Cardiac muscle cell (in vitro differentiated cells and primary cell): Measurements from ENCODE around the gene PCDH15. TPM values are rescaled to one million over a fixed set of nuclear protein-coding genes. Genes with fewer than 3 reads are reported as not detected.

Source experiments
- DNase-seq, 2 donors: peaks; one replicate each; pipeline versions ENCODE4 v3.0.0 to v3.0.0-alpha.2; 2010 to 2017; ENCODE audit warnings: low read depth in 1 of 2, low spot score in 1 of 2
- H3K27ac ChIP-seq: fragments of 200-600 bp; sonication (generic); 2 replicates; pipeline ENCODE4 v1.5.1; 2016
- H3K27me3 ChIP-seq: fragments of 200-600 bp; sonication (generic); 2 replicates; pipeline ENCODE4 v1.6.0; 2016; ENCODE audit warnings: control low read depth
- H3K36me3 ChIP-seq: fragments of 200-600 bp; sonication (generic); 2 replicates; pipeline ENCODE4 v1.5.1; 2016; ENCODE audit warnings: control low read depth
- H3K4me1 ChIP-seq: fragments of 200-600 bp; sonication (generic); 2 replicates; pipeline ENCODE4 v1.8.1; 2017; ENCODE audit warnings: low read depth, mild to moderate bottlenecking, mixed run types
- H3K4me3 ChIP-seq: fragments of 200-600 bp; sonication (generic); 2 replicates; pipeline ENCODE4 v1.5.1; 2016; ENCODE audit warnings: mild to moderate bottlenecking
- H3K9me3 ChIP-seq: fragments of 200-600 bp; sonication (generic); 2 replicates; pipeline ENCODE4 v1.5.1; 2017; ENCODE audit warnings: low read depth, mild to moderate bottlenecking, control low read depth
- CTCF ChIP-seq: IDR thresholded peaks from 2 replicates; pipeline ENCODE4 v1.5.1; 2012; ENCODE audit warnings: low read depth, mild to moderate bottlenecking, low read length
- polyA plus RNA-seq: library from polyadenylated mRNA; unstranded; fragments of >200 nt; fragmentation: Nextera tagmentation; extraction: Ambion mirVana; gene quantifications from 2 replicates; pipeline ENCODE4 v1.2.1, GENCODE V29; 2016
- total RNA-seq: library from RNA; depleted of rRNA; stranded (reverse); fragments of >200 nt; gene quantifications from 2 replicates; pipeline ENCODE4 v1.2.3, GENCODE V29; 2016

Gene PCDH15
- total and polyA plus RNA-seq, 2 experiments from 2014 or later = 0.30 TPM; not detected in 1

- Histone ChIP-seq H3K27me3 (no peaks in the 10 kb centered on the region), H3K4me3 (no peak overlapping the region), H3K27ac (no peak overlapping the region), H3K9me3 (peaks cover 4% of the 10 kb centered on the region), H3K36me3 (no peaks in the 10 kb centered on the region), H3K4me1 (no peaks in the 10 kb centered on the region)
- no peak for TF ChIP-seq CTCF
- no peak for DNase-seq
Observed at GRCh38 chr10:54667136-54667535, 133.9 kb downstream of the PCDH15 start.

- Histone ChIP-seq H3K27ac (no peak overlapping the region), H3K4me1 (no peaks in the 10 kb centered on the region), H3K4me3 (no peak overlapping the region), H3K27me3 (no peaks in the 10 kb centered on the region), H3K9me3 (peaks cover 4% of the 10 kb centered on the region), H3K36me3 (no peaks in the 10 kb centered on the region)
- no peak for DNase-seq
- TF ChIP-seq CTCF = no peak
Observed at GRCh38 chr10:54666192-54666591, 134.8 kb downstream of the PCDH15 start.

- H3K9me3 ChIP-seq = peaks cover 4% of the 10 kb centered on the region
- DNase-seq = no peak
- no peak for TF ChIP-seq CTCF
Observed at GRCh38 chr10:54665095-54665494, 135.9 kb downstream of the PCDH15 start.

GRCh38 chr10:54660397-54660796 is 140.6 kb downstream of the PCDH15 start:
- TF ChIP-seq CTCF = no peak
- no peak overlapping the region for H3K4me3 ChIP-seq
- H3K9me3 ChIP-seq = peaks cover 4% of the 10 kb centered on the region
- no peak overlapping the region for H3K27ac ChIP-seq
- H3K4me1 ChIP-seq = no peaks in the 10 kb centered on the region
- no peaks in the 10 kb centered on the region for H3K36me3 ChIP-seq
- no peaks in the 10 kb centered on the region for H3K27me3 ChIP-seq
- DNase-seq = no peak

More at GRCh38 chr10:54665095-54665494, 135.9 kb downstream of the PCDH15 start:
- H3K4me3 ChIP-seq = no peak overlapping the region
- no peaks in the 10 kb centered on the region for H3K36me3 ChIP-seq
- no peaks in the 10 kb centered on the region for H3K4me1 ChIP-seq
- no peaks in the 10 kb centered on the region for H3K27me3 ChIP-seq
- no peak overlapping the region for H3K27ac ChIP-seq

GRCh38 chr10:54656643-54657042 is 144.4 kb downstream of the PCDH15 start:
- H3K4me3 ChIP-seq = no peak overlapping the region
- DNase-seq = no peak
- H3K27me3 ChIP-seq = no peaks in the 10 kb centered on the region
- no peaks in the 10 kb centered on the region for H3K9me3 ChIP-seq
- H3K36me3 ChIP-seq = no peaks in the 10 kb centered on the region
- no peaks in the 10 kb centered on the region for H3K4me1 ChIP-seq
- TF ChIP-seq CTCF = no peak
- H3K27ac ChIP-seq = no peak overlapping the region

GRCh38 chr10:54653518-54653917 is 147.5 kb downstream of the PCDH15 start:
- Histone ChIP-seq H3K4me3 (no peak overlapping the region), H3K4me1 (no peaks in the 10 kb centered on the region), H3K27ac (no peak overlapping the region), H3K9me3 (no peaks in the 10 kb centered on the region), H3K36me3 (no peaks in the 10 kb centered on the region), H3K27me3 (no peaks in the 10 kb centered on the region)
- TF ChIP-seq CTCF = no peak
- no peak for DNase-seq
